K562 (cell line): ENCODE data around the gene MYMX. TPM values are rescaled to one million over a fixed set of nuclear protein-coding genes. Genes with fewer than 3 reads are reported as not detected.
A peak's percentile ranks its signal among the peaks of the same experiment; 100 is the strongest.

Source experiments
- ARID2 ChIP-seq: fragments of 450-650 bp; IDR thresholded peaks from 2 replicates; pipeline ENCODE4 v1.6.1; 2017; ENCODE audit warnings: antibody characterized with exemption, mild to moderate bottlenecking
- DACH1 ChIP-seq: fragments of 450-650 bp; IDR thresholded peaks from 2 replicates; pipeline ENCODE4 v1.6.1; 2018; ENCODE audit not compliant: partially characterized antibody
- DDX20 ChIP-seq: fragments of 450-650 bp; IDR thresholded peaks from 2 replicates; pipeline ENCODE4 v1.6.1; 2016; ENCODE audit warnings: missing genetic modification characterization, low read depth, mild to moderate bottlenecking, missing compliant biosample characterization, moderate library complexity
- ERF ChIP-seq: fragments of 450-650 bp; formaldehyde crosslinking; IDR thresholded peaks from 2 replicates; pipeline ENCODE4 v1.4.0; 2020; ENCODE audit warnings: mild to moderate bottlenecking, mixed read lengths
- FOXK1 ChIP-seq: sonication (generic); formaldehyde crosslinking; IDR thresholded peaks from 2 replicates; pipeline ENCODE4 v1.8.0; 2022; ENCODE audit warnings: missing genetic modification reagents, mild to moderate bottlenecking, borderline replicate concordance
- HBP1 ChIP-seq: fragments of 450-650 bp; formaldehyde crosslinking; IDR thresholded peaks from 2 replicates; pipeline ENCODE4 v1.4.0; 2022; ENCODE audit warnings: missing genetic modification characterization
- HDAC3 ChIP-seq: fragments of 450-650 bp; IDR thresholded peaks from 2 replicates; pipeline ENCODE4 v1.6.1; 2018; ENCODE audit warnings: borderline replicate concordance, mild to moderate bottlenecking, moderate library complexity; ENCODE audit not compliant: partially characterized antibody
- HOXB6 ChIP-seq: fragments of 250-450 bp; sonication (Bioruptor Pico); IDR thresholded peaks from 2 replicates; pipeline ENCODE4 v1.5.1; 2022; ENCODE audit warnings: mild to moderate bottlenecking, borderline replicate concordance
- MEF2D ChIP-seq: conservative IDR thresholded peaks from 2 replicates; pipeline ENCODE4 v1.6.1; 2016; ENCODE audit warnings: low read depth, missing genetic modification characterization, missing compliant biosample characterization
- NELFE ChIP-seq: IDR thresholded peaks from 2 replicates; pipeline ENCODE4 v1.6.1; 2011; ENCODE audit warnings: mild to moderate bottlenecking; ENCODE audit not compliant: insufficient read depth, insufficient read length
- NR3C1 ChIP-seq: sonication (generic); formaldehyde crosslinking; IDR thresholded peaks from 2 replicates; pipeline ENCODE4 v1.8.1; 2022; ENCODE audit warnings: missing genetic modification reagents
- POLR2AphosphoS2 ChIP-seq: IDR thresholded peaks from 2 replicates; pipeline ENCODE4 v1.6.1; 2012; ENCODE audit warnings: low read length, improper control_type of control experiment
- RAD21 ChIP-seq, 2 experiments: fragments of 250-450 bp in 1 of 2; fragments of 450-650 bp in 1 of 2; sonication (Bioruptor Pico) in 1 of 2; formaldehyde crosslinking in 1 of 2; IDR thresholded peaks in 1 of 2; conservative IDR thresholded peaks in 1 of 2; 2 replicates each; pipeline versions ENCODE4 v1.4.0 to v1.8.0; 2020 to 2022; ENCODE audit warnings: mild to moderate bottlenecking in 2 of 2, moderate library complexity in 1 of 2
- RBBP5 ChIP-seq: fragments of 200-600 bp; sonication (generic); IDR thresholded peaks from 2 replicates; pipeline ENCODE4 v1.6.1; 2012; ENCODE audit warnings: borderline replicate concordance, mild to moderate bottlenecking, low read length, control low read depth, inconsistent platforms; ENCODE audit not compliant: insufficient read depth, poor library complexity, severe bottlenecking
- RFX7 ChIP-seq: fragments of 250-450 bp; sonication (Bioruptor Pico); IDR thresholded peaks from 2 replicates; pipeline ENCODE4 v1.5.1; 2021; ENCODE audit warnings: mild to moderate bottlenecking
- SAFB ChIP-seq: fragments of 200-400 bp; formaldehyde crosslinking; IDR thresholded peaks from 2 replicates; pipeline ENCODE4 v1.6.1; 2017; ENCODE audit warnings: low read depth, low read length, borderline replicate concordance
- TCF7L2 ChIP-seq: fragments of 150-350 bp; IDR thresholded peaks from 2 replicates; pipeline ENCODE4 v1.6.1; 2016; ENCODE audit warnings: low read depth, mild to moderate bottlenecking, low read length, moderate library complexity
- ZBTB8A ChIP-seq: fragments of 450-650 bp; IDR thresholded peaks from 2 replicates; pipeline ENCODE4 v1.6.1; 2018; ENCODE audit warnings: mild to moderate bottlenecking, moderate library complexity; ENCODE audit not compliant: partially characterized antibody
- ZNF23 ChIP-seq: fragments of 250-450 bp; sonication (Bioruptor Pico); IDR thresholded peaks from 2 replicates; pipeline ENCODE4 v1.4.0; 2020; ENCODE audit warnings: mild to moderate bottlenecking
- ZNF347 ChIP-seq: fragments of 450-650 bp; formaldehyde crosslinking; IDR thresholded peaks from 2 replicates; pipeline ENCODE4 v1.4.0; 2020; ENCODE audit warnings: low read depth, mild to moderate bottlenecking, moderate library complexity
- ZNF592 ChIP-seq: fragments of 450-650 bp; IDR thresholded peaks from 2 replicates; pipeline ENCODE4 v1.6.1; 2017; ENCODE audit warnings: antibody characterized with exemption, mild to moderate bottlenecking
- ZNF695 ChIP-seq: fragments of 450-650 bp; formaldehyde crosslinking; IDR thresholded peaks from 2 replicates; pipeline ENCODE4 v1.4.0; 2020; ENCODE audit warnings: mild to moderate bottlenecking, moderate library complexity
- polyA plus RNA-seq, 8 experiments: library from polyadenylated mRNA; depleted of rRNA in 4 of 8; stranded (reverse) in 5 of 8; unstranded in 3 of 8; fragments of >200 nt; fragmentation: Nextera tagmentation in 2 of 8; fragmentation: Illumina TruSeq in 1 of 8; extraction: Ambion mirVana in 2 of 8; extraction: Trizol in 1 of 8; gene quantifications; 2 replicates each; pipeline versions ENCODE4 v1.2.1 to v1.2.3, GENCODE V29; 2011 to 2014; ENCODE audit warnings: inconsistent platforms in 1 of 8, missing spikeins in 1 of 8
- total RNA-seq, 7 experiments: library from RNA; depleted of rRNA in 6 of 7; stranded (reverse); fragments of >200 nt in 6 of 7; fragmentation: Illumina TruSeq in 2 of 7; extraction: Trizol in 2 of 7; gene quantifications; 2 replicates each; pipeline versions ENCODE4 v1.2.1 to v1.2.3, GENCODE V29; 2011 to 2021; ENCODE audit warnings: low replicate concordance in 1 of 7

Gene MYMX
- total and polyA plus RNA-seq, 9 of the 15 experiments (the other 6 are each of a cell fraction or from before 2014, with no cell fraction given) = 0.12 TPM; not detected in 8

GRCh38 chr6:44247338-44248302 lies 30.9 kb downstream of the MYMX start (continued):
- TF ChIP-seq ZBTB8A (no peak), RBBP5 (peak; percentile 67), HBP1 (CRISPR knock-in tag) (no peak; the same call in 1 of the 2 replicates), ERF (CRISPR knock-in tag) (no peak), RFX7 (CRISPR knock-in tag) (no peak; the same call in 1 of the 2 replicates), ZNF23 (CRISPR knock-in tag) (0 out of 2 replicates have a peak, but pooled peaks have one; percentile 2), MEF2D (no peak; the same call in 1 of the 2 replicates), ARID2 (no peak), ZNF592 (0 out of 2 replicates have a peak, but pooled peaks have one; percentile 31), RAD21 (CRISPR knock-in tag; conservative IDR thresholded peaks at IDR 0.05 in 1 of 2, IDR thresholded peaks at IDR 0.05 in 1 of 2) (no peak; a peak in 1 of 4 replicates), HDAC3 (peak; percentile 63), POLR2AphosphoS2 (peak; percentile 21), DDX20 (tag) (no peak), ZNF347 (CRISPR knock-in tag) (no peak), ZNF695 (CRISPR knock-in tag) (no peak), SAFB (no peak), HOXB6 (CRISPR knock-in tag) (no peak), NELFE (no peak), DACH1 (no peak), TCF7L2 (no peak), NR3C1 (CRISPR knock-in tag) (no peak), FOXK1 (peak; percentile 91; the same call in 1 of the 2 replicates)
